HepG2 (cell line): ENCODE measurements around the gene PSMA2. TPM values are rescaled to one million over a fixed set of nuclear protein-coding genes. Genes with fewer than 3 reads are reported as not detected.

Source experiments
- ATAC-seq: fragments of 200-7000 bp; cut with Tn5 transposase; 3 replicates; pipeline ENCODE4 v1.9.1; 2020; ENCODE audit warnings: mild to moderate bottlenecking, moderate library complexity
- BruUV-seq: library from RNA; stranded (reverse); fragments of 400-500 nt; replicated peaks from 2 replicates; lab custom pipeline; 2021; lab: Mats Ljungman, UMichigan
- CTCF ChIA-PET: fragments of 300-600 bp; formaldehyde crosslinking; extraction: SDS; loops from one replicate; lab custom pipeline; 2021; ENCODE audit warnings: low total read pairs, inconsistent platforms, low intra/inter-chr PET ratio; lab: Yijun Ruan, JAX
- POLR2A ChIA-PET: fragments of 350-600 bp; sonication (Branson Sonifier 250); formaldehyde crosslinking; loops from one replicate; lab custom pipeline; 2020; ENCODE audit warnings: antibody characterized with exemption, inconsistent platforms; lab: Yijun Ruan, JAX
- DNase-seq: peaks from one replicate; pipeline ENCODE4 v3.0.0-alpha.2; 2015; ENCODE audit warnings: low spot score
- FAIRE-seq: peaks from 3 replicates; lab custom pipeline; 2011; peaks lifted over from hg19 to GRCh38; lab: Jason Lieb, UNC
- H2AFZ ChIP-seq: one replicate; pipeline ENCODE4 v1.6.1; 2011; ENCODE audit warnings: low read length, inconsistent platforms
- H3K27ac ChIP-seq: fragments of 300-600 bp; 3 replicates; pipeline ENCODE4 v1.8.0; 2011; ENCODE audit warnings: mixed run types, mild to moderate bottlenecking, mixed read lengths, low read length, inconsistent platforms; ENCODE audit not compliant: insufficient read depth; ENCODE audit errors: extremely low read length
- H3K27me3 ChIP-seq, 2 experiments: fragments of 200-600 bp in 1 of 2; 2 replicates in 1 of 2; 3 replicates in 1 of 2; pipeline versions ENCODE4 v1.6.0 to v1.8.0; 2011; ENCODE audit warnings: low read length in 2 of 2, mild to moderate bottlenecking in 2 of 2, moderate library complexity in 2 of 2, inconsistent platforms in 1 of 2; ENCODE audit not compliant: insufficient read depth in 2 of 2, control insufficient read depth in 1 of 2
- H3K36me3 ChIP-seq, 2 experiments: fragments of 200-600 bp in 1 of 2; replicated peaks in 1 of 2; 2 replicates in 1 of 2; 3 replicates in 1 of 2; pipeline versions ENCODE4 v1.5.1 to v1.8.0; 2011; ENCODE audit warnings: low read length in 2 of 2, inconsistent platforms in 1 of 2; ENCODE audit not compliant: insufficient read depth in 2 of 2, control insufficient read depth in 1 of 2
- H3K4me1 ChIP-seq: 2 replicates; pipeline ENCODE4 v1.5.1; 2012; ENCODE audit warnings: low read length, inconsistent platforms; ENCODE audit not compliant: insufficient read depth
- H3K4me2 ChIP-seq: 2 replicates; pipeline ENCODE4 v1.6.0; 2011; ENCODE audit warnings: low read depth, low read length, inconsistent platforms
- H3K4me3 ChIP-seq, 3 experiments: fragments of 200-600 bp in 1 of 3; sonication (generic), shearing (Covaris generic) in 1 of 3; replicated peaks in 1 of 3; 2 replicates each; pipeline ENCODE4 v1.5.1; 2011 to 2016; ENCODE audit warnings: low read length in 3 of 3, inconsistent platforms in 2 of 3, low read depth in 2 of 3, mild to moderate bottlenecking in 2 of 3, control low read depth in 1 of 3, mixed read lengths in 1 of 3; ENCODE audit not compliant: insufficient read depth in 1 of 3
- H3K79me2 ChIP-seq: one replicate; pipeline ENCODE4 v1.6.1; 2011; ENCODE audit warnings: low read length, inconsistent platforms; ENCODE audit not compliant: insufficient read depth
- H3K9ac ChIP-seq: 2 replicates; pipeline ENCODE4 v1.6.0; 2011; ENCODE audit warnings: mild to moderate bottlenecking, low read depth, low read length, inconsistent platforms; ENCODE audit not compliant: insufficient read depth
- H3K9me3 ChIP-seq: 2 replicates; pipeline ENCODE4 v1.5.1; 2012; ENCODE audit warnings: mild to moderate bottlenecking, low read length
- H4K20me1 ChIP-seq: 2 replicates; pipeline ENCODE4 v1.6.0; 2011; ENCODE audit warnings: inconsistent platforms, mild to moderate bottlenecking, low read length, moderate library complexity; ENCODE audit not compliant: insufficient read depth
- ADNP ChIP-seq: sonication (generic); formaldehyde crosslinking; IDR thresholded peaks from 2 replicates; pipeline ENCODE4 v1.4.0; 2020; ENCODE audit warnings: missing genetic modification reagents
- CBX2 ChIP-seq, 2 experiments: fragments of 200-600 bp in 1 of 2; sonication (generic); formaldehyde crosslinking in 1 of 2; IDR thresholded peaks; 2 replicates each; pipeline versions ENCODE4 v1.7.0 to v1.8.1; 2018 to 2022; ENCODE audit warnings: low read depth in 2 of 2, low read length in 1 of 2, mild to moderate bottlenecking in 1 of 2, missing genetic modification reagents in 1 of 2
- DR1 ChIP-seq: sonication (generic); formaldehyde crosslinking; IDR thresholded peaks from 2 replicates; pipeline ENCODE4 v1.8.0; 2021; ENCODE audit warnings: mild to moderate bottlenecking, missing genetic modification reagents, inconsistent platforms
- KLF13 ChIP-seq: sonication (generic); formaldehyde crosslinking; IDR thresholded peaks from 2 replicates; pipeline ENCODE4 v1.4.0; 2020; ENCODE audit warnings: mild to moderate bottlenecking, missing genetic modification reagents
- KMT2A ChIP-seq: sonication (generic); formaldehyde crosslinking; IDR thresholded peaks from 2 replicates; pipeline ENCODE4 v1.4.0; 2020; ENCODE audit warnings: missing genetic modification reagents
- MEF2D ChIP-seq: sonication (generic); formaldehyde crosslinking; IDR thresholded peaks from 2 replicates; pipeline ENCODE4 v1.5.1; 2020; ENCODE audit warnings: mild to moderate bottlenecking, missing genetic modification reagents
- NFIB ChIP-seq: sonication (generic); formaldehyde crosslinking; IDR thresholded peaks from 2 replicates; pipeline ENCODE4 v1.9.0; 2021; ENCODE audit warnings: missing genetic modification reagents, mild to moderate bottlenecking, borderline replicate concordance
- PHB2 ChIP-seq: fragments of 450-650 bp; IDR thresholded peaks from 2 replicates; pipeline ENCODE4 v1.6.1; 2018; ENCODE audit not compliant: partially characterized antibody
- RAD21 ChIP-seq: fragments of 450-650 bp; formaldehyde crosslinking; IDR thresholded peaks from 2 replicates; pipeline ENCODE4 v1.5.0; 2020; ENCODE audit warnings: mild to moderate bottlenecking
- SAFB2 ChIP-seq: sonication (generic); formaldehyde crosslinking; IDR thresholded peaks from 2 replicates; pipeline ENCODE4 v1.5.1; 2020; ENCODE audit warnings: missing genetic modification reagents, low read depth, mild to moderate bottlenecking, borderline replicate concordance
- SUZ12 ChIP-seq: fragments of 150-350 bp; IDR thresholded peaks from 2 replicates; pipeline ENCODE4 v1.6.1; 2014; ENCODE audit warnings: low read depth, low read length
- TBX2 ChIP-seq: sonication (generic); formaldehyde crosslinking; IDR thresholded peaks from 2 replicates; pipeline ENCODE4 v1.5.0; 2020; ENCODE audit warnings: missing genetic modification reagents, mild to moderate bottlenecking, borderline replicate concordance
- ZNF839 ChIP-seq: sonication (generic); formaldehyde crosslinking; IDR thresholded peaks from 2 replicates; pipeline ENCODE4 v1.4.0; 2020; ENCODE audit warnings: missing genetic modification reagents, mild to moderate bottlenecking, borderline replicate concordance
- WGBS: methylation state at CpG from one replicate; pipeline ENCODE4 v1.1.6; 2017; ENCODE audit warnings: low lambda C conversion rate; 5-methylcytosine and 5-hydroxymethylcytosine counted together
- in situ Hi-C: cut with HindIII; loops from 2 replicates; pipeline ENCODE4 v1.10.0; 2017; ENCODE audit warnings: low pct_unique_long_range_greater_than_20kb; ENCODE audit not compliant: extremely low pct_ligation_motif_present
- intact Hi-C: fragments of 100-400 bp; cut with micrococcal nuclease; formaldehyde crosslinking; loops from one replicate; pipeline ENCODE4 v1.10.0; 2022; ENCODE audit not compliant: unreplicated experiment
- polyA plus RNA-seq, 8 experiments: library from polyadenylated mRNA; depleted of rRNA in 3 of 8; stranded (reverse) in 7 of 8; unstranded in 1 of 8; fragments of >200 nt; fragmentation: Illumina TruSeq in 4 of 8; extraction: Trizol in 4 of 8; gene quantifications; 2 replicates each; pipeline versions ENCODE4 v1.2.1 to v1.2.3, GENCODE V29; 2011 to 2016; ENCODE audit warnings: low read depth in 4 of 8, missing spikeins in 1 of 8, mixed read lengths in 1 of 8; ENCODE audit not compliant: insufficient read depth in 1 of 8
- total RNA-seq, 5 experiments: library from RNA; depleted of rRNA; stranded (reverse); fragments of >200 nt; fragmentation: Illumina TruSeq; extraction: Trizol; gene quantifications; 2 replicates each; pipeline ENCODE4 v1.2.3, GENCODE V29; 2016; ENCODE audit warnings: low read depth in 1 of 5
- TF ChIP-seq, protein P1 (sequence below): IDR thresholded peaks from 2 replicates; pipeline ENCODE4 v1.6.1; 2016; ENCODE audit warnings: missing compliant biosample characterization, missing genetic modification reagents, borderline replicate concordance

PSMA2 gene
- total and polyA plus RNA-seq, 2 of the 13 experiments (the other 11 are each of a cell fraction or from before 2014, with no cell fraction given), result 125 to 266 TPM

DNA sequence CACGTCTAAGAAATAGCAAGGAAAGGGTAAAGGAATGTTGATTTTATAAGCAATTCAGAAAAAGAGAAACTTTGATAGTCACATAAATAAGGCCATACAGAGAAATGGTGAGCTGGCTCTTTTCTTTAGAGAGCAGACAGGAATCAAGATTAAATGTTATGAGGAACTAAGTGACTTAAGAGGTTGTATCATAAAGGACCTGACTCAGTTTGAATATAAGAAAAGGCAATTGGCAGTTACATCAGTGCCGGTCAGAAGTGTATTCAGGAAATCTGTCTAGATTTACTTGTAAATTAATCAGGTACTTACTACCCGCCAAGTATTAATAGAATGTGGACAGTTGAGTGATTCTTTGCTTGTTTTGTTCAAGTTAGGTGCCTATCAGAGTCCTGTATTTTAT lies 2.3 kb upstream of the PSMA2 start:
- no peaks in the 10 kb centered on the region for H3K9me3 ChIP-seq
- no peak overlapping the region; a peak in 1 of 6 replicates for H3K4me3 ChIP-seq
- 93% methylated on average over 3 of the region's 3 CpGs for WGBS
- peaks cover 35% of the 10 kb centered on the region for H3K4me1 ChIP-seq
- H3K79me2 ChIP-seq, result peaks cover 48% of the 10 kb centered on the region
- FAIRE-seq (no peak), ATAC-seq (no peak), DNase-seq (no peak)
- no peak overlapping the region for H2AFZ ChIP-seq
- ChIA-PET CTCF (no interaction called here), POLR2A (no interaction called here)
- peaks cover 10% of the 10 kb centered on the region for H4K20me1 ChIP-seq
- in situ Hi-C loops, result no loop called here
- peaks cover 5 to 32% of the 10 kb centered on the region in 2 experiments for H3K36me3 ChIP-seq
- intact Hi-C loops, result no loop called here
- no TSS peak for BruUV-seq
- no peaks in the 10 kb centered on the region; a peak in 1 of 5 replicates for H3K27me3 ChIP-seq
- no peak overlapping the region; the same call in 1 of the 2 replicates for H3K4me2 ChIP-seq
- TF ChIP-seq MEF2D (CRISPR knock-in tag) (no peak), ADNP (CRISPR knock-in tag) (no peak), KLF13 (CRISPR knock-in tag) (no peak), TBX2 (CRISPR knock-in tag) (no peak), RAD21 (CRISPR knock-in tag) (no peak), DR1 (CRISPR knock-in tag) (no peak), PHB2 (no peak), SAFB2 (CRISPR knock-in tag) (no peak), ZNF839 (CRISPR knock-in tag) (no peak), SUZ12 (no peak), KMT2A (CRISPR knock-in tag) (no peak), NFIB (no peak), CBX2 (IDR thresholded peaks at IDR 0.05; ENCODE audit: low read depth, low read length) (no peak), CBX2 (CRISPR knock-in tag; IDR thresholded peaks at IDR 0.05; ENCODE audit: low read depth) (no peak)
- TF ChIP-seq, protein P1, sequence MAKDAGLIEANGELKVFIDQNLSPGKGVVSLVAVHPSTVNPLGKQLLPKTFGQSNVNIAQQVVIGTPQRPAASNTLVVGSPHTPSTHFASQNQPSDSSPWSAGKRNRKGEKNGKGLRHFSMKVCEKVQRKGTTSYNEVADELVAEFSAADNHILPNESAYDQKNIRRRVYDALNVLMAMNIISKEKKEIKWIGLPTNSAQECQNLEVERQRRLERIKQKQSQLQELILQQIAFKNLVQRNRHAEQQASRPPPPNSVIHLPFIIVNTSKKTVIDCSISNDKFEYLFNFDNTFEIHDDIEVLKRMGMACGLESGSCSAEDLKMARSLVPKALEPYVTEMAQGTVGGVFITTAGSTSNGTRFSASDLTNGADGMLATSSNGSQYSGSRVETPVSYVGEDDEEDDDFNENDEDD (CRISPR knock-in tag), result no peak
- H3K27ac ChIP-seq, result no peak overlapping the region
- H3K9ac ChIP-seq, result no peak overlapping the region
